Sigmoid colon (tissue), 4 donors: Measurements from ENCODE around the gene UBTD2.

ENCODE experiments used
- CTCF ChIP-seq, 4 experiments: fragments of 450-650 bp in 3 of 4; fragments of 200-600 bp in 1 of 4; IDR thresholded peaks; one replicate each; pipeline ENCODE4 v1.5.1; 2016 to 2019; ENCODE audit warnings: antibody characterized with exemption in 4 of 4, mild to moderate bottlenecking in 3 of 4, moderate library complexity in 2 of 4
- POLR2A ChIP-seq, 2 donors: fragments of 450-650 bp; IDR thresholded peaks; one replicate each; pipeline ENCODE4 v1.6.1; 2016; ENCODE audit warnings: antibody characterized with exemption in 2 of 2, mild to moderate bottlenecking in 2 of 2, moderate library complexity in 2 of 2
- POLR2AphosphoS5 ChIP-seq, 4 donors: sonication (generic); formaldehyde crosslinking; IDR thresholded peaks; one replicate each; pipeline ENCODE4 v1.6.1; 2017; ENCODE audit warnings: antibody characterized with exemption in 4 of 4

DNA sequence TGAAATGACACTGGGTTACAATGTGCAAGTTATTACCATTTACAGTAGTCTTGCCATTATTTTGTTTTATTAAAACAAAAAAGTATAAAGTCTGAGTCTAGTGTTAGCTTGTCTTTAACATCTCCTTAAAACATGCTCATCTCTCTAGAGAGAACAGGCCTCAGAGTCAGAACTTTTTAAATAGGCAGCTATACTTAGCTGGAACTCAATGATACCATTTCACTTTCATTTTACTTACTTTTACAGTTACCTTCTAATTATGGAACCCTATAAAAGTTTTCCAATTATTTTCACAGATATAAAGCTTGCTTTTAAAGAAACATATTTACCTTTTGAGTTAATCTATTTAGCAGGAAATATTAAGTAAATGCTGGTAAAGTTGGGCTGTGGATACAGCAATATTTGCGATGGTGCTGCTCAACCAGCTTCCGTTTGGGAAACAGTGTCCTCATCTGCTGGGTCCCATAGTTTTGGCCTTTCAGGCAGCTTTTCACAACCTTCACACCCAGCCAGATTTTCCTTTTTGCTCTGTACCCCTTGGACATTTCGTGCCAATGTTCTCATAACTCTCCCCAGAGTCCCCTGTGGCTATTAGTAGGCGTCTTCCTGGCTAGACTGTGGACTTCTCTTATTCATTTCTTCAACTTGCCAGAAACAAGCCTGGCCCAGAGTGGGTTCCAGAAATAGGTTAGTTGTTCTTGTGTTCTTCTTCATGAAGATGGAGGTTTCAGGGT, 36.3 kb upstream of the UBTD2 start:
- TF ChIP-seq POLR2A (IDR thresholded peaks at IDR 0.05) (no peak), CTCF (IDR thresholded peaks at IDR 0.05) (no peak), POLR2AphosphoS5 (IDR thresholded peaks at IDR 0.05) (no peak)
